H9 (cell line): Measurements from ENCODE around the gene EEF2K. TPM values are rescaled to one million over a fixed set of nuclear protein-coding genes. Genes with fewer than 3 reads are reported as not detected.
A peak's percentile ranks its signal among the peaks of the same experiment; 100 is the strongest.

ENCODE experiments used
- DNase-seq: peaks from one replicate; pipeline ENCODE4 v3.0.0-alpha.2; 2017
- H2AFZ ChIP-seq: one replicate; pipeline ENCODE4 v1.6.1; 2013; ENCODE audit warnings: mild to moderate bottlenecking, low read length, control low read depth, moderate library complexity
- H2AK5ac ChIP-seq: 2 replicates; pipeline ENCODE4 v1.6.1; 2013; ENCODE audit warnings: low read length, control low read depth, mixed read lengths; ENCODE audit not compliant: insufficient read length
- H2BK120ac ChIP-seq: one replicate; pipeline ENCODE4 v1.6.1; 2013; ENCODE audit warnings: low read depth, mild to moderate bottlenecking, low read length, control low read depth, inconsistent platforms; ENCODE audit not compliant: poor library complexity, severe bottlenecking
- H2BK12ac ChIP-seq: 2 replicates; pipeline ENCODE4 v1.6.1; 2013; ENCODE audit warnings: low read length, control low read depth, mixed read lengths, low read depth; ENCODE audit not compliant: insufficient read length
- H2BK15ac ChIP-seq: 2 replicates; pipeline ENCODE4 v1.6.1; 2013; ENCODE audit warnings: low read depth, low read length, control low read depth
- H2BK20ac ChIP-seq: one replicate; pipeline ENCODE4 v1.6.1; 2013; ENCODE audit warnings: low read depth, mild to moderate bottlenecking, low read length, control low read depth, inconsistent platforms; ENCODE audit not compliant: poor library complexity, severe bottlenecking
- H2BK5ac ChIP-seq: 2 replicates; pipeline ENCODE4 v1.6.1; 2013; ENCODE audit warnings: low read length, control low read depth, mixed read lengths; ENCODE audit not compliant: insufficient read length
- H3K14ac ChIP-seq: 2 replicates; pipeline ENCODE4 v1.6.1; 2013; ENCODE audit warnings: low read length, control low read depth; ENCODE audit not compliant: insufficient read depth
- H3K18ac ChIP-seq: 2 replicates; pipeline ENCODE4 v1.6.1; 2013; ENCODE audit warnings: low read depth, mild to moderate bottlenecking, mixed read lengths, low read length, control low read depth; ENCODE audit not compliant: insufficient read length
- H3K23ac ChIP-seq: 2 replicates; pipeline ENCODE4 v1.6.1; 2013; ENCODE audit warnings: low read length, control low read depth, mixed read lengths, low read depth; ENCODE audit not compliant: insufficient read length
- H3K23me2 ChIP-seq: 2 replicates; pipeline ENCODE4 v1.6.1; 2013; ENCODE audit warnings: low read depth, mild to moderate bottlenecking, mixed read lengths, low read length, control low read depth; ENCODE audit not compliant: insufficient read length, poor library complexity, severe bottlenecking
- H3K27ac ChIP-seq: 2 replicates; pipeline ENCODE4 v1.5.1; 2013; ENCODE audit warnings: low read length, control low read depth, mixed read lengths, low read depth; ENCODE audit not compliant: insufficient read length
- H3K27me3 ChIP-seq: 2 replicates; pipeline ENCODE4 v1.6.1; 2013; ENCODE audit warnings: low read length, control low read depth, inconsistent platforms; ENCODE audit not compliant: insufficient read depth
- H3K4ac ChIP-seq: 2 replicates; pipeline ENCODE4 v1.6.1; 2013; ENCODE audit warnings: low read depth, mild to moderate bottlenecking, control low read depth, inconsistent platforms, low read length, moderate library complexity
- H3K4me1 ChIP-seq: 2 replicates; pipeline ENCODE4 v1.6.1; 2013; ENCODE audit warnings: low read length, control low read depth, inconsistent platforms; ENCODE audit not compliant: insufficient read depth
- H3K4me2 ChIP-seq: 2 replicates; pipeline ENCODE4 v1.6.1; 2013; ENCODE audit warnings: low read length, control low read depth, mixed read lengths; ENCODE audit not compliant: insufficient read length, insufficient read depth
- H3K56ac ChIP-seq: 2 replicates; pipeline ENCODE4 v1.6.1; 2013; ENCODE audit warnings: low read depth, mild to moderate bottlenecking, mixed read lengths, low read length, control low read depth; ENCODE audit not compliant: insufficient read length
- H3K79me1 ChIP-seq: 2 replicates; pipeline ENCODE4 v1.6.1; 2013; ENCODE audit warnings: low read depth, mild to moderate bottlenecking, moderate library complexity, low read length, control low read depth, inconsistent platforms; ENCODE audit not compliant: insufficient read depth, poor library complexity, severe bottlenecking
- H3K79me2 ChIP-seq: 2 replicates; pipeline ENCODE4 v1.6.1; 2013; ENCODE audit warnings: low read length, control low read depth, inconsistent platforms; ENCODE audit not compliant: insufficient read depth
- H3K9ac ChIP-seq: 2 replicates; pipeline ENCODE4 v1.6.1; 2013; ENCODE audit warnings: low read length, control low read depth, mixed read lengths; ENCODE audit not compliant: insufficient read length; ENCODE audit errors: extremely low read depth
- H3K9me3 ChIP-seq: one replicate; pipeline ENCODE4 v1.6.1; 2013; ENCODE audit warnings: low read depth, low read length, inconsistent platforms; ENCODE audit not compliant: control insufficient read depth
- H3T11ph ChIP-seq: one replicate; pipeline ENCODE4 v1.6.1; 2013; ENCODE audit warnings: mild to moderate bottlenecking, low read length, control low read depth, inconsistent platforms
- H4K20me1 ChIP-seq: one replicate; pipeline ENCODE4 v1.6.1; 2013; ENCODE audit not compliant: control insufficient read depth, insufficient read length, insufficient read depth
- H4K5ac ChIP-seq: 2 replicates; pipeline ENCODE4 v1.6.1; 2013; ENCODE audit warnings: low read depth, mild to moderate bottlenecking, mixed read lengths, low read length, control low read depth; ENCODE audit not compliant: insufficient read length
- H4K8ac ChIP-seq: replicated peaks from 2 replicates; pipeline ENCODE4 v1.6.1; 2013; ENCODE audit warnings: low read length, control low read depth, mixed read lengths, low read depth; ENCODE audit not compliant: insufficient read length
- H4K91ac ChIP-seq: 2 replicates; pipeline ENCODE4 v1.6.1; 2013; ENCODE audit warnings: low read depth, mild to moderate bottlenecking, moderate library complexity, mixed read lengths, low read length, control low read depth; ENCODE audit not compliant: insufficient read length
- H3K27ac Mint-ChIP-seq, 3 experiments: 2 replicates in 2 of 3; 3 replicates in 1 of 3; pipeline ENCODE4 v1.8.0; 2020 to 2021; ENCODE audit warnings: mixed read lengths in 3 of 3, mild to moderate bottlenecking in 1 of 3, moderate library complexity in 1 of 3
- H3K27me3 Mint-ChIP-seq: 2 replicates; pipeline ENCODE4 v1.8.0; 2021; ENCODE audit warnings: low read depth, mild to moderate bottlenecking, moderate library complexity, mixed read lengths
- H3K36me3 Mint-ChIP-seq, 3 experiments: 2 replicates in 2 of 3; 3 replicates in 1 of 3; pipeline ENCODE4 v1.8.0; 2020 to 2021; ENCODE audit warnings: low read depth in 3 of 3, mixed read lengths in 3 of 3; ENCODE audit not compliant: insufficient read depth in 1 of 3
- H3K4me1 Mint-ChIP-seq, 2 experiments: 2 replicates each; pipeline ENCODE4 v1.8.0; 2020; ENCODE audit warnings: mixed read lengths in 2 of 2
- H3K4me3 Mint-ChIP-seq, 2 experiments: 2 replicates in 1 of 2; 3 replicates in 1 of 2; pipeline ENCODE4 v1.8.0; 2020 to 2021; ENCODE audit warnings: mild to moderate bottlenecking in 2 of 2, mixed read lengths in 2 of 2, moderate library complexity in 1 of 2
- H3K9me3 Mint-ChIP-seq, 2 experiments: 2 replicates in 1 of 2; 3 replicates in 1 of 2; pipeline ENCODE4 v1.8.0; 2020; ENCODE audit warnings: mild to moderate bottlenecking in 2 of 2, mixed read lengths in 2 of 2, moderate library complexity in 1 of 2
- CTCF ChIP-seq: fragments of 200-600 bp; sonication (generic); conservative IDR thresholded peaks from 3 replicates; pipeline ENCODE4 v1.8.0; 2021; ENCODE audit warnings: antibody characterized with exemption, mild to moderate bottlenecking
- WGBS: extraction: QIAGEN DNeasy Blood & Tissue Kit; methylation state at CpG from one replicate; pipeline ENCODE4 v1.1.7; 2013; ENCODE audit warnings: missing lambda C conversion rate, low lambda C conversion rate, mixed read lengths; ENCODE audit not compliant: insufficient read length; ENCODE audit errors: extremely low coverage; 5-methylcytosine and 5-hydroxymethylcytosine counted together
- total RNA-seq: library from RNA; stranded (reverse); gene quantifications from 2 replicates; pipeline ENCODE4 v1.2.1, GENCODE V29; 2021

Gene EEF2K
- total RNA-seq, 1 experiment from 2014 or later: 20.7 TPM

DNA sequence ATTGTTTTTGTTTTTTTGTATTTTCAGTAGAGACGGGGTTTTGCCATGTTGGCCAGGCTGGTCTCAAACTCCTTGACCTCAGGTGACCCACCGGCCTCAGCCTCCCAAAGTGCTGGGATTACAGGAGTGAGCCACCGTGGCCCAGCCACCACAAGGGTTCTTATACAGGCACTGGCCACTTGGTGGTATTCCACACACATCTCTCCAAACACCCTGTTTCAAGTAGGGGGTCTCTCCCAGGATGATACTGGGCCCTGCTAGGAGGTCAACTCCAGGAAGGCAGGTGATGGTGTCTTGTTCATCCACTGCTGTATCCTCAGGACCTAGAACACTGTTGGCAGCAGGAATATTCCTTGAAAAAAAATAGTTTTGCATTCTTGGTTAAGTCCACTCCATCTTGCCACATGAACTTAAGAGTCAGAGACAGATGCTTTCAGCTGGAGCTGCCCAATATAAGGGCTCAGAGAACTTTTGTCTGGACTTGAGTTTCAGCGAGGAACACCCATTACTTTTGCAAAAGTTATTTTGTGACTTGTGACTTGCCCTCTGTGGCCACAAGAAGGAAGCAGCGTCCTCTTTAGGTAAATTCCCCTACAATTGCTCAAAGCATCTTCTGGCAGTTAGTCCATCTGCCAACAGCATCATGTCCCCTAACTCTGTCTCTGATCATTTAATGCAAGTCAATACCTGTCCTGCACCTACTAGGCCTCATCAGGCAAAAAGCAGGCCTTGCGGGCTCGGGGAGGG, 7.4 kb upstream of the EEF2K start:
- Histone ChIP-seq H4K8ac (no peak overlapping the region), H4K5ac (no peak overlapping the region), H2BK120ac (no peak overlapping the region), H3K27me3 (no peaks in the 10 kb centered on the region), H4K20me1 (no peaks in the 10 kb centered on the region), H4K91ac (no peak overlapping the region), H3K27ac (no peak overlapping the region), H2BK5ac (no peak overlapping the region), H3K4me1 (no peaks in the 10 kb centered on the region), H2BK12ac (no peak overlapping the region), H3K4ac (no peak overlapping the region), H3K56ac (no peak overlapping the region), H3K23me2 (no peaks in the 10 kb centered on the region), H3K9ac (no peak overlapping the region), H3K18ac (no peak overlapping the region), H3K79me1 (no peaks in the 10 kb centered on the region), H2BK15ac (no peak overlapping the region), H3T11ph (no peak overlapping the region), H3K23ac (no peak overlapping the region), H2AFZ (no peak overlapping the region), H2AK5ac (no peak overlapping the region), H3K4me2 (no peak overlapping the region), H2BK20ac (no peak overlapping the region), H3K9me3 (no peaks in the 10 kb centered on the region), H3K79me2 (no peaks in the 10 kb centered on the region), H3K14ac (no peak overlapping the region)
- whole genome bisulfite sequencing: no CpG with 5 or more reads among the region's 7 CpGs
- peaks cover 12% of the 10 kb centered on the region in 2 experiments for H3K4me1 Mint-ChIP-seq
- TF ChIP-seq CTCF: no peak; the same call in 2 of the 3 replicates
- peaks cover 3 to 4% of the 10 kb centered on the region in 2 experiments; a peak in 3 of 5 replicates for H3K9me3 Mint-ChIP-seq
- peaks cover 0 to 2% (median 0%) of the 10 kb centered on the region in 3 experiments; a peak in 1 of 7 replicates for H3K36me3 Mint-ChIP-seq
- H3K4me3 Mint-ChIP-seq: no peak overlapping the region
- peaks cover 2% of the 10 kb centered on the region; the same call in 1 of the 2 replicates for H3K27me3 Mint-ChIP-seq
- peak; percentile 31 for DNase-seq
- peak overlapping the region in 1 of 3 experiments; percentile 91; a peak in 3 of 7 replicates for H3K27ac Mint-ChIP-seq
